Endothelial cell of umbilical vein (primary cell): ENCODE measurements around the gene TMPRSS3. TPM values are rescaled to one million over a fixed set of nuclear protein-coding genes. Genes with fewer than 3 reads are reported as not detected.

Experiments
- BruUV-seq: library from RNA; stranded (reverse); fragments of 400-500 nt; replicated peaks from 2 replicates; lab custom pipeline; 2021; lab: Mats Ljungman, UMichigan
- CTCF ChIA-PET: fragments of 300-600, 350-600 bp; sonication (Branson Sonifier 250); formaldehyde crosslinking; loops from one replicate; lab custom pipeline; 2021; ENCODE audit warnings: antibody characterized with exemption, inconsistent platforms; lab: Charles Lee
- POLR2A ChIA-PET: fragments of 300-600, 350-600 bp; sonication (Branson Sonifier 250); formaldehyde crosslinking; loops from one replicate; lab custom pipeline; 2021; ENCODE audit warnings: antibody characterized with exemption, inconsistent platforms; lab: Charles Lee
- DNase-seq: peaks from one replicate; pipeline ENCODE4 v3.0.0-alpha.2; 2011; ENCODE audit warnings: low read depth, low spot score
- FAIRE-seq: peaks from 2 replicates; lab custom pipeline; 2011; peaks lifted over from hg19 to GRCh38; lab: Jason Lieb, UNC
- H2AFZ ChIP-seq: 2 replicates; pipeline ENCODE4 v1.6.0; 2012; ENCODE audit warnings: low read depth, low read length, control low read depth, inconsistent platforms
- H3K27ac ChIP-seq: 2 replicates; pipeline ENCODE4 v1.5.1; 2011; ENCODE audit warnings: low read depth, mild to moderate bottlenecking, control low read depth, low read length, moderate library complexity; ENCODE audit not compliant: insufficient read depth
- H3K27me3 ChIP-seq, 2 experiments: 2 replicates each; pipeline versions ENCODE4 v1.6.0 to v1.6.1; 2011; ENCODE audit warnings: low read length in 2 of 2, mixed read lengths in 1 of 2; ENCODE audit not compliant: control insufficient read depth in 2 of 2, insufficient read depth in 2 of 2
- H3K36me3 ChIP-seq, 2 experiments: 2 replicates in 1 of 2; 3 replicates in 1 of 2; pipeline ENCODE4 v1.5.1; 2011; ENCODE audit warnings: low read length in 2 of 2, mild to moderate bottlenecking in 1 of 2, moderate library complexity in 1 of 2; ENCODE audit not compliant: control insufficient read depth in 2 of 2, insufficient read depth in 2 of 2; ENCODE audit errors: extremely low read depth in 1 of 2
- H3K4me1 ChIP-seq: 3 replicates; pipeline ENCODE4 v1.5.1; 2011; ENCODE audit warnings: mild to moderate bottlenecking, low read length; ENCODE audit not compliant: control insufficient read depth, insufficient read depth; ENCODE audit errors: extremely low read depth
- H3K4me2 ChIP-seq: 2 replicates; pipeline ENCODE4 v1.6.1; 2011; ENCODE audit warnings: low read length, control low read depth, mixed read lengths; ENCODE audit not compliant: insufficient read depth
- H3K4me3 ChIP-seq, 3 experiments: fragments of 200-600 bp in 1 of 3; sonication (generic), shearing (Covaris generic) in 1 of 3; replicated peaks in 1 of 3; 2 replicates each; pipeline ENCODE4 v1.5.1; 2011 to 2016; ENCODE audit warnings: control low read depth in 3 of 3, low read length in 3 of 3, mild to moderate bottlenecking in 2 of 3, inconsistent platforms in 1 of 3, low read depth in 1 of 3, moderate library complexity in 1 of 3; ENCODE audit not compliant: insufficient read depth in 1 of 3
- H3K79me2 ChIP-seq: 2 replicates; pipeline ENCODE4 v1.6.0; 2012; ENCODE audit warnings: low read length, inconsistent platforms; ENCODE audit not compliant: control insufficient read depth, insufficient read depth
- H3K9ac ChIP-seq: replicated peaks from 2 replicates; pipeline ENCODE3; 2011; ENCODE audit warnings: low read length, control low read depth; ENCODE audit not compliant: insufficient read depth; ENCODE audit errors: extremely low read depth
- H3K9me1 ChIP-seq: replicated peaks from 3 replicates; pipeline ENCODE4 v1.6.0; 2011; ENCODE audit warnings: mild to moderate bottlenecking, low read length; ENCODE audit not compliant: control insufficient read depth, insufficient read depth; ENCODE audit errors: extremely low read depth
- H3K9me3 ChIP-seq: replicated peaks from 2 replicates; pipeline ENCODE4 v1.5.1; 2012; ENCODE audit warnings: low read length, inconsistent platforms; ENCODE audit not compliant: control insufficient read depth, insufficient read depth
- H4K20me1 ChIP-seq: replicated peaks from 2 replicates; pipeline ENCODE3; 2011; ENCODE audit warnings: mild to moderate bottlenecking, low read length; ENCODE audit not compliant: control insufficient read depth, insufficient read depth; ENCODE audit errors: extremely low read depth
- CTCF ChIP-seq, 2 donors: IDR thresholded peaks; 1 replicate in 1 of 2; 2 replicates in 1 of 2; pipeline ENCODE4 v1.5.1; 2011; ENCODE audit warnings: low read length in 2 of 2, mild to moderate bottlenecking in 2 of 2, moderate library complexity in 2 of 2, control low read depth in 1 of 2, inconsistent platforms in 1 of 2, low read depth in 1 of 2; ENCODE audit not compliant: insufficient read depth in 1 of 2; ENCODE audit errors: extremely low read depth in 1 of 2
- EZH2 ChIP-seq: IDR thresholded peaks from 2 replicates; pipeline ENCODE4 v1.6.1; 2012; ENCODE audit warnings: borderline replicate concordance, low read depth, mild to moderate bottlenecking, moderate library complexity, low read length, inconsistent platforms; ENCODE audit not compliant: severe bottlenecking
- FOS ChIP-seq: IDR thresholded peaks from 2 replicates; pipeline ENCODE4 v1.6.1; 2011; ENCODE audit warnings: mild to moderate bottlenecking, low read length, moderate library complexity, borderline replicate concordance; ENCODE audit not compliant: insufficient read depth
- GATA2 ChIP-seq: IDR thresholded peaks from 2 replicates; pipeline ENCODE4 v1.7.0; 2011; ENCODE audit warnings: low read depth, mild to moderate bottlenecking, moderate library complexity, mixed read lengths, low read length; ENCODE audit not compliant: insufficient read length, insufficient read depth
- JUN ChIP-seq: IDR thresholded peaks from 2 replicates; pipeline ENCODE4 v1.6.1; 2011; ENCODE audit warnings: borderline replicate concordance, low read depth; ENCODE audit not compliant: insufficient read length, insufficient read depth
- MYC ChIP-seq: IDR thresholded peaks from one replicate; pipeline ENCODE4 v1.6.1; 2011; ENCODE audit warnings: mild to moderate bottlenecking, low read depth, low read length
- POLR2A ChIP-seq: IDR thresholded peaks from 2 replicates; pipeline ENCODE4 v1.6.1; 2012; ENCODE audit warnings: low read depth, mild to moderate bottlenecking, control low read depth, low read length
- POLR2AphosphoS5 ChIP-seq: IDR thresholded peaks from 2 replicates; pipeline ENCODE4 v1.6.1; 2012; ENCODE audit warnings: low read depth, mild to moderate bottlenecking, control low read depth, low read length, moderate library complexity; ENCODE audit not compliant: insufficient read depth
- dilution Hi-C: fragments of 300-500 bp; cut with MboI; formaldehyde crosslinking; loops from one replicate; pipeline ENCODE4 v1.15.0; 2019; ENCODE audit warnings: low sequenced_read_pairs; ENCODE audit not compliant: extremely low pct_ligation_motif_present
- intact Hi-C: fragments of 100-400 bp; cut with micrococcal nuclease; formaldehyde crosslinking; loops from one replicate; pipeline ENCODE4 v1.10.0; 2022
- polyA plus RNA-seq, 4 experiments: library from polyadenylated mRNA; depleted of rRNA in 3 of 4; stranded (reverse) in 3 of 4; unstranded in 1 of 4; fragments of >200 nt; gene quantifications; 2 replicates each; pipeline versions ENCODE4 v1.2.1 to v1.2.3, GENCODE V29; 2011 to 2012; ENCODE audit warnings: missing spikeins in 1 of 4
- total RNA-seq: library from RNA; stranded (reverse); gene quantifications from 2 replicates; pipeline ENCODE4 v1.2.3, GENCODE V29; 2021
- TF ChIP-seq, protein P1 (sequence below): IDR thresholded peaks from 2 replicates; pipeline ENCODE4 v1.6.1; 2011; ENCODE audit not compliant: insufficient read depth, insufficient read length

Gene TMPRSS3
- total and polyA plus RNA-seq, 2 donors (not counting 3 experiments of a cell fraction or from before 2014, with no cell fraction given), result not detected

DNA sequence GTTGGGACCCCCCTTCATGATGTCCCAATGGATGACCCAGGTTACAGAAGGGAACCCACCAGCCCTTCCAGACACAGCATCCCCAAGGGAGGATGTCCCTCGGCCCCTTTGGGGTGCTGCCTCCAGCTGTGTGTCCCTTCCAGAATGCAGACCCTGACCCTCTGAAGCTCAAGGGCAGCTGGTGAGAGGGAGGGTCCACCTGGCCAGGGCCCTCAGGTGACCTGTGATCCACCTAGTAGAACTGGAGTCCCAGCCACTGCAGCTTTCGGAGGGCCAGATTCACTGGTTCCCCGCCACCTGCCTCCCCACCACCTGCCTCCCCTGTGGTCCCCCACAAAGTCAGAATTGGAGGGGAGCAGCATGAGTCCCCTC, 19.9 kb downstream of the TMPRSS3 start:
- CTCF ChIA-PET, result interaction anchor here (1.0 kb wide), 1 partner anchor 14 kb away, joined by 3 read pairs; no protein-coding TSS in a partner anchor
- H3K27ac ChIP-seq, result no peak overlapping the region
- POLR2A ChIA-PET, result no interaction called here
- no peak overlapping the region for H3K9ac ChIP-seq
- no peak overlapping the region for H3K4me3 ChIP-seq
- H3K4me2 ChIP-seq, result no peak overlapping the region
- no peaks in the 10 kb centered on the region for H3K9me1 ChIP-seq
- H3K9me3 ChIP-seq, result no peaks in the 10 kb centered on the region
- H2AFZ ChIP-seq, result no peak overlapping the region
- H4K20me1 ChIP-seq, result no peaks in the 10 kb centered on the region
- no TSS peak for BruUV-seq
- TF ChIP-seq, protein P1, sequence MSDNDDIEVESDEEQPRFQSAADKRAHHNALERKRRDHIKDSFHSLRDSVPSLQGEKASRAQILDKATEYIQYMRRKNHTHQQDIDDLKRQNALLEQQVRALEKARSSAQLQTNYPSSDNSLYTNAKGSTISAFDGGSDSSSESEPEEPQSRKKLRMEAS, result no peak
- no peak for TF ChIP-seq POLR2AphosphoS5
- no peak for TF ChIP-seq GATA2
- TF ChIP-seq MYC, result no peak
- TF ChIP-seq JUN, result no peak
- no peak for TF ChIP-seq CTCF (IDR thresholded peaks at IDR 0.05; ENCODE audit: extremely low read depth in 1 of 2, insufficient read depth in 1 of 2, low read depth in 1 of 2, low read length in 2 of 2)
- TF ChIP-seq POLR2A, result no peak
- TF ChIP-seq EZH2, result no peak
- no peak for TF ChIP-seq FOS
- H3K27me3 ChIP-seq, result no peaks in the 10 kb centered on the region
- DNase-seq, result no peak
- no peaks in the 10 kb centered on the region for H3K36me3 ChIP-seq
- no peak for FAIRE-seq
- H3K79me2 ChIP-seq, result no peaks in the 10 kb centered on the region
- dilution Hi-C loops (no loop called here), intact Hi-C loops (no loop called here)
- no peaks in the 10 kb centered on the region for H3K4me1 ChIP-seq
